Measurements from ENCODE around the gene ST7L.

ST7L gene

GRCh38 chr1:112618114-112618720 is 724 bp downstream of the ST7L start:
- FAIRE-seq, result no peak

DNA sequence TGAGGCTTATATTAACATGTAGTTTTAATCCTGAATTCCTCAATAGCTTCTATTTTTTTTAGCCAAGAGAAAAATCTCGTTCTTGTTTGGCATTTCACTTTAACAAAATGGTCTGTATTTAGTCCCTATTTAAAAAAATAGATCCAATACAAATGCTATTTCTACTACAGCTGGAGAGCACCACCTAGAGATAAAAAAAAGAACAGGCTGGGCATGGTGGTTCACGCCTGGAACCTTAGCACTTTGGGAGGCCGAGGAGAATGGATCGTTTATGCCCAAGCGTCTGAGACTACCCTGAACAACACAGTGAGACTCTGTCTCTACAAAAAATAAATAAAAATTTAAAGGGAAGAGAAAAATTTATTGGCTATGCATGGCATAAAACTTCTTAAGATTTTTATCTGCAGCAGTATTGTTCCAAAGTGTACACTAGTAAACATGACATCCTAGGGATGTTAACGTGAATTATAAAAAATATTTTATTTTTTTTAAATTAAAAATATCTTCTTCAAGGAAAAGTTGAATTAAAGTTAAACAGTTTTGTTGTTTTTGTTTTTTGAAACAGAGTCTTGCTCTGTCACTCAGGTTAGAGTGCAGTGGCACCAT is 4.4 kb downstream of the ST7L start:
- peak; percentile 97 for FAIRE-seq

GRCh38 chr1:112605633-112606327 is 13.2 kb downstream of the ST7L start:
- no peak for FAIRE-seq

- FAIRE-seq, result no peak
Observed at GRCh38 chr1:112603541-112603940, 15.4 kb downstream of the ST7L start.

- FAIRE-seq, result no peak
Observed at GRCh38 chr1:112603012-112603411, 15.9 kb downstream of the ST7L start.

DNA sequence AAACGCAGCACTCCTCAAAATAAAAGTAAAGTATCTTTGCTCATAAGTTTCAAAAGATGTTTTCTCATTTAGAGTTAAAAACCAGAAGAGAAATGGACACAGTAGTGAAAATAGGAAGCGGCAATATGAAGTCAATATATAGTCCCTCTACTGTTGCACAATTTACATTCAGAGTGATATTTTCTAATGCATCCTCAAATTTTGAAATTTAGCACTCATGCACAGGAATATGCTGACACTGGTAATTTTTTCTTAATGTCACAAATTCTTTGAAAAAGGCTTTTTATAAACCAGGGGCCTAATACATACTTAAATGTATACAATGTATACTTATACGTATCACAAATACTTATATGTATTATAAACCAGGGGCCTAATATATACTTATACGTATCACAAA is 19.5 kb downstream of the ST7L start:
- no peak for FAIRE-seq

DNA sequence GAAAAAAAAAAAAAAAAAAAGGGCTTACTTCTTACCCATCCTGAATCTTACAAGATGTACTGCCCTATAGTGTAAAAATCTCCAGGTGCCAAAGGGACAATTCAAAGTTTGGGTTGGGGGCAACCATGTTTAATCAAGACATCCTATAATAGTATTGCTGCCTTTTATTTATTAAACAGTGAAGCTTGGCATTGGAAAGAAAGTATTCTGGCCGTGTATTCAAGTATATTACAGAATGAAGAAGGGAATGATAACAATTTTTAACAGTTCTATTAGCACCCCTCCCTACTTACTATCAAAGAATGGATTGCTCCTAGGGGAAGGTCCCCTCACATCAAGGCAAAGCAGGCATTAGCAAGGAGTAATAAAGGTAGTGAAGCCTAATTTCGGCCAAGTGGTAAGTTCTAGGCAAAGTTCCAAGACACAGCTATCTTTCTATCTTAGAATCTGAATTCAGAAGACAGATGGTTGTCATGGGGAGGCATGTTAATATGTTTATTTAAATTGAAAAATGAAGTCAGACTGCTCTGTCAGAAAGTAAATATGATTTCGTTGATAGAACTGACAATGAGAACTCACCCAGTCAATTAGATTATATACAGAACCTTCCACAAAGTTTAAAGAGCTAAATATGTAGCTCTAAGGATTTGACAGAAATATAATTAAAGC is 24.6 kb downstream of the ST7L start:
- FAIRE-seq, result no peak

GRCh38 chr1:112589766-112590165 is 29.2 kb downstream of the ST7L start:
- FAIRE-seq, result no peak

GRCh38 chr1:112583366-112583765 is 35.6 kb downstream of the ST7L start:
- no peak for FAIRE-seq

- FAIRE-seq, result no peak
Observed at GRCh38 chr1:112581586-112582192, 37.3 kb downstream of the ST7L start.

DNA sequence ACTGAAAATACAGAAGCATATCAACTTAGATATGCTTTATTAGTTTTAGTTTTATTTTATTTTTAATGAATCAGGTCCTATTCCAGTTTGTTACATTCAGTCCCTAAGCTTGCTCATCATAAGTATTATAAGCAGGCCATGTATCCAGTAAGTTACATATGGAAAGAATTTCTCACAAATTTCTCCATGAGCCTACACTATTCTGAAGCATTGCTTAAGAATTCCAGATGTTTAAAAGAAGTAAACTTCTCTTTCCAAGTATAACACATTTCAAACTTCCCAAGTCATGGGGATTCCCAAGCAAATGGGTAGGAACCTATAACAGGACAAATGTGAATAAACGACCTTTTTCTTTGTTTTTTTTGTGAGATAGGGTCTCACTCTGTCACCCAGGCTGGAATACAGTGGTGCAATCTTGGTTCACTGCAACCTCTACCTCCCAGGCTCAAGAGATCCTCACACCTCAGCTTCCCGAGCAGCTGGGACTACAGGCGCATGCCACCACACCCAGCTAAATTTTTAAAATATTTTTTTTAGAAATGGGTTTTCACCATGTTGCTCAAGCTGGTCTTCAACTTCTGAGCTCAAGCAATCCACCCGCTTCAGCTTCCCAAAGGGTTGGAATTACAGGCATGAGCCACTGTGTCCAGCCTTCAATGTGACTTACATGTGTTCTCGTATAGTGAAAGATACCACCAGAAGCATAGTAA is 39.0 kb downstream of the ST7L start:
- no peak for FAIRE-seq

DNA sequence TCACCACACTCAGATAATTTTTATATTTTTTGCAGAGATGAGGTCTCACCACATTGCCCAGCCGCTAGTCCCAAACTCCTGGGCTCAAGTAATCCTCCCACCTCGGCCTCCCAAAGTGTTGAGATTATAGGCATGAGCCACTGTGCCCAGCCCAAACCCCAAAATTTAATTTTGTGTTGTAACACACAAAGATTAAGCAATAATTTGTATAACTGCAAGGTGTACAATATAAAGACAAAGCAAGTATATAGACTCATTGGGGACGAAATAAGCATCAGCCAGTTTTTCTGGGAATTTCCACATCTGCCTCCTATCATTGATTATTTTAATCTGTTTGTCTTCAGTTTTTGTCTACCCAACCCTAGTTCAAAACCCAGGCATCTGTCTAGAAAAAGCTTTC is 42.7 kb downstream of the ST7L start:
- no peak for FAIRE-seq

DNA sequence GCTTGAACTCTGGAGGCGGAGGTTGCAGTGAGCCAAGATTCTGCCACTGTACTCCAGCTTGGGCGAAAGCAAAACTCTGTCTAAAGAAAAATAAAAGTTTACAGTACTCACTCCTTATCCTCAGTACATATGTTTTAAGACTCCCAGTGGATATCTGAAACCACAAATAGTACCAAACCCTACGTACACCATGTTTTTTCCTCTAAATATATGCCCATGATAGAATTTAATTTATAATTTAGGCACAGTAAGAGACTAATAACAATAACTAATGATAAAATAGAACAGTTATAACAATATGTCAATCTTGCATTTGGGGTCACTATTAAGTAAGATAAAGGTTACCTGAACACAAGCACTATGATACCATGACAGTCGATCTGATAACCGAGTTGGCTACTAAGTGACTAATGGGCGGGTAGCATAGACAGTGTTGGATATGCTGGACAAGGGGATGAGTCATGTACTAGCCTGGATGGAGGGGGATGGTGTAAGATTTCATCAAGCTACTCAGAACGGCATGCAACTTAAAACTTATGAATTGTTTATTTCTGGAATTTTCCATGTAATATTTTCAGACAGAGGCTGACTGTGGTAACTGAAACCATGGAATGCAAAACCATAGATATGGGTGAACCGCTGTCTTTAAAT is 43.7 kb downstream of the ST7L start:
- FAIRE-seq, result no peak

DNA sequence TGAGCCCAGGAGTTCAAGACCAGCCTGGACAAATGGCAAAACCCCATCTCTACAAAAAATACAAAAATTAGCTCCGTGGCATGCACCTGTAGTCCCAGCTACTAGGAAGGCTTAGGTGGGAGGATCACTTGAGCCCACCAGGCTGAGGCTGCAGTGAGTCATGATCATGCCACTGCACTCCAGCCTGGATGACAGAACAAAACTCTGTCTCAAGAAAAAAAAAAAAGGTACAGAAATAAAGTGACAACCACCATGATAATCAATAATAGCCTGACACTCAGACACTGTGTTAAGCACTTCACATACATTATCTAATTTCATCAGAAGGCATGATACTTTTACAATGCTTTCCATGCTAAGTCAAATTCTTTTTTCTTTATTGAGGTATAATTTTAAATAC is 53.1 kb downstream of the ST7L start:
- FAIRE-seq, result no peak

- FAIRE-seq, result no peak
Observed at GRCh38 chr1:112564081-112564480, 54.9 kb downstream of the ST7L start.

DNA sequence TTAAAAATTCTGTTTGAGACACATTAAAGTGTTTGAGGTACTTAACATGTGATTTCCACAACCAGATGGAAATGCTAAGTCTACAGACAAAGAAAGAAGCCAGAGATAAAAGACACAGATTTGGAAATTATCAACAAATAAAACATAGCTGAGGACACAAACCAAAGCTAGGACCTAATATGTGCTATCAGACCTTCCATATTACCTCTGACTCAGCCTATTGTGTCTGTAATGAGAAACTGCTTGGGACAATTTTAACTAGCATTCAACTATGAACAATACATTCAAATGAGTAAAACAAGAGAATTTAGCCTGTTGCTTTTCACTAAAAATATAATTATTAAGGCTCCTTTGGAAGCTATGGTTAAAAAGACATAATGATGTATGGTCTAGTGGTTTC is 55.6 kb downstream of the ST7L start:
- FAIRE-seq, result no peak

DNA sequence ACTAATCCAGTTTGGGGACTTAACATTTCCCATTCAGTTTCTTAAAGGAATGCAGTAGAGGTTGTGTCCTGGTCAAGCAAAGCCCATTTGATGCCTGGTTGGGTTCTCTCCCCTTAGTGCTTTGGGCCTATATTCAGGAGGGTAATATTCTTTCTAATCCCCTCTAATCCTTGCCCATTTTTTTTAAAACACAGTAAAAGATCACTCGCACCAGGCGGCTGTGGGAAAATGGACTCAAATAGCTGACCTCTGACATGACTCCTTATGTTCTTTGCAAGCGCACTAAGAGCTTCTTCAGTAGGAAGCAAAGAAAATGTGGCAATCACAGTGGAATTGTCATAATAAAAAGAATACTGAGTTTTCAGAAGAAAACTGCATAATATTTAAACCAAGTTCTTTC is 60.3 kb downstream of the ST7L start:
- FAIRE-seq, result no peak

GRCh38 chr1:112557385-112557784 is 61.6 kb downstream of the ST7L start:
- FAIRE-seq, result no peak

- FAIRE-seq, result no peak
Observed at GRCh38 chr1:112554411-112554810, 64.5 kb downstream of the ST7L start.

DNA sequence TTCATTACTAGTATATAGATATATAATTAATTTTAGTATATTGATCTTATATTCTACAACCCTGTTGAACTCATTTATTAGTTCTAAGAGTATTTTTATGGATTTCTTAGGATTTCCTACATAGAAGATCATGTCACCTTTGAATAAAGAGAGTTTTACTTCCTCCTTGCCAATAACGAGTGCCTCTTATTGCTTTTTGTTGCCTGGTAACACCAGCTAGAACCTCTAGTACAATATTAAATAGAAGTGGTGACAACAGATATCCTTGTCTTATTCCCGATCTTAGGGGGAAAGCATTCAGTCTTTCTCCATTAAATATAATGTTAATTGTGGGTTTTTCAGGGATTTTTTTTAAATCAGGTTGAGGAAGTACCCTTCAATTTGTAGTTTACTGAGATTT is 69.4 kb downstream of the ST7L start:
- FAIRE-seq, result peak; percentile 80

GRCh38 chr1:112548547-112548946 is 70.4 kb downstream of the ST7L start:
- no peak for FAIRE-seq

GRCh38 chr1:112546076-112546475 is 72.9 kb downstream of the ST7L start:
- FAIRE-seq, result no peak

Measured in G401.6 (cell line).